Glomerular endothelial cell (primary cell): ENCODE results near the gene BEGAIN. TPM values are rescaled to one million over a fixed set of nuclear protein-coding genes. Genes with fewer than 3 reads are reported as not detected.

Source experiments
- DNase-seq: peaks from one replicate; pipeline ENCODE4 v3.0.0-alpha.2; 2011; ENCODE audit warnings: low read depth, low spot score; ENCODE audit errors: extremely low read depth
- total RNA-seq: library from RNA; depleted of rRNA; stranded (reverse); fragments of >200 nt; gene quantifications from 2 replicates; pipeline ENCODE4 v1.2.3, GENCODE V29; 2015

Gene BEGAIN
- total RNA-seq, 1 donor from 2014 or later: not detected

- no peak for DNase-seq
Observed at GRCh38 chr14:100538351-100539002, 48.7 kb downstream of the BEGAIN start.

GRCh38 chr14:100537446-100538350 lies 49.5 kb downstream of the BEGAIN start:
- no peak for DNase-seq

GRCh38 chr14:100536721-100537445 lies 50.3 kb downstream of the BEGAIN start:
- no peak for DNase-seq

GRCh38 chr14:100536121-100536510 lies 51.1 kb downstream of the BEGAIN start:
- DNase-seq: no peak

GRCh38 chr14:100535287-100536120 lies 51.7 kb downstream of the BEGAIN start:
- no peak for DNase-seq

- no peak for DNase-seq
Observed at GRCh38 chr14:100534528-100535286, 52.5 kb downstream of the BEGAIN start.

- DNase-seq: no peak
Observed at GRCh38 chr14:100533656-100534485, 53.3 kb downstream of the BEGAIN start.

GRCh38 chr14:100532906-100533655 lies 54.1 kb downstream of the BEGAIN start:
- no peak for DNase-seq

- DNase-seq: no peak
Observed at GRCh38 chr14:100532154-100532861, 54.9 kb downstream of the BEGAIN start.

- no peak for DNase-seq
Observed at GRCh38 chr14:100531152-100532121, 55.8 kb downstream of the BEGAIN start.

GRCh38 chr14:100530270-100531072 lies 56.7 kb downstream of the BEGAIN start:
- DNase-seq: no peak

- no peak for DNase-seq
Observed at GRCh38 chr14:100529561-100530031, 57.6 kb downstream of the BEGAIN start.

GRCh38 chr14:100528962-100529560 lies 58.2 kb downstream of the BEGAIN start:
- no peak for DNase-seq

GRCh38 chr14:100526632-100527031 lies 60.6 kb downstream of the BEGAIN start:
- DNase-seq: no peak

GRCh38 chr14:100526057-100526456 lies 61.2 kb downstream of the BEGAIN start:
- DNase-seq: no peak
